Endodermal cell (in vitro differentiated cells): ENCODE measurements around the gene VDR. TPM values are rescaled to one million over a fixed set of nuclear protein-coding genes. Genes with fewer than 3 reads are reported as not detected.
A peak's percentile ranks its signal among the peaks of the same experiment; 100 is the strongest.

ENCODE experiments used
- DNase-seq: peaks from one replicate; pipeline ENCODE4 v3.0.0-alpha.2; 2017
- H3K27ac ChIP-seq: 2 replicates; pipeline ENCODE4 v1.5.1; 2013; ENCODE audit warnings: mild to moderate bottlenecking, low read depth, low read length, moderate library complexity
- H3K27me3 ChIP-seq: 2 replicates; pipeline ENCODE4 v1.6.1; 2013; ENCODE audit warnings: mild to moderate bottlenecking, low read length, moderate library complexity; ENCODE audit not compliant: insufficient read depth, control insufficient read depth, poor library complexity, severe bottlenecking
- H3K36me3 ChIP-seq: 2 replicates; pipeline ENCODE4 v1.7.0; 2013; ENCODE audit warnings: mild to moderate bottlenecking, low read length, moderate library complexity; ENCODE audit not compliant: control insufficient read depth, insufficient read depth
- H3K4me1 ChIP-seq: one replicate; pipeline ENCODE4 v1.7.0; 2013; ENCODE audit warnings: low read length; ENCODE audit not compliant: control insufficient read depth, insufficient read depth
- H3K4me3 ChIP-seq: 2 replicates; pipeline ENCODE4 v1.5.1; 2013; ENCODE audit warnings: mild to moderate bottlenecking, low read length, moderate library complexity
- H3K9ac ChIP-seq: 2 replicates; pipeline ENCODE4 v1.6.1; 2013; ENCODE audit warnings: mild to moderate bottlenecking, low read length, moderate library complexity; ENCODE audit not compliant: poor library complexity, severe bottlenecking; ENCODE audit errors: extremely low read depth
- H3K9me3 ChIP-seq: 2 replicates; pipeline ENCODE4 v1.6.1; 2013; ENCODE audit warnings: mild to moderate bottlenecking, low read length, moderate library complexity; ENCODE audit not compliant: control insufficient read depth
- H3K27ac Mint-ChIP-seq: 2 replicates; pipeline ENCODE4 v1.8.0; 2020; ENCODE audit warnings: mixed read lengths
- H3K27me3 Mint-ChIP-seq: 2 replicates; pipeline ENCODE4 v1.8.0; 2021; ENCODE audit warnings: mild to moderate bottlenecking, mixed read lengths; ENCODE audit not compliant: insufficient read depth
- H3K36me3 Mint-ChIP-seq: 2 replicates; pipeline ENCODE4 v1.8.0; 2020; ENCODE audit warnings: low read depth, mixed read lengths
- H3K4me1 Mint-ChIP-seq: 2 replicates; pipeline ENCODE4 v1.8.0; 2020; ENCODE audit warnings: mixed read lengths
- H3K4me3 Mint-ChIP-seq: 2 replicates; pipeline ENCODE4 v1.8.0; 2020; ENCODE audit warnings: mild to moderate bottlenecking, moderate library complexity, mixed read lengths
- H3K9me3 Mint-ChIP-seq: 2 replicates; pipeline ENCODE4 v1.8.0; 2020; ENCODE audit warnings: mild to moderate bottlenecking, mixed read lengths
- WGBS, 2 experiments: methylation state at CpG; one replicate each; pipeline versions ENCODE4 v1.1.5 to v1.1.7; 2013; ENCODE audit warnings: missing lambda C conversion rate in 2 of 2, mixed read lengths in 1 of 2; ENCODE audit not compliant: insufficient coverage in 1 of 2, insufficient read length in 1 of 2; 5-methylcytosine and 5-hydroxymethylcytosine counted together
- total RNA-seq, 2 donors: library from RNA; stranded (reverse); fragmentation: NEBNext Ultra II Directional in 1 of 2; extraction: Animal tissue kit (Norgen Biotek cat#: 25700) in 1 of 2; gene quantifications; 2 replicates in 1 of 2; 3 replicates in 1 of 2; pipeline ENCODE4 v1.2.1, GENCODE V29; 2021
- TF ChIP-seq, protein P1 (sequence below): fragments of 200-600 bp; sonication (generic); conservative IDR thresholded peaks from 2 replicates; pipeline ENCODE4 v1.5.0; 2021; ENCODE audit warnings: antibody characterized with exemption, mild to moderate bottlenecking

Gene VDR
- total RNA-seq, 2 donors from 2014 or later: 0.04 TPM; not detected in 1

DNA sequence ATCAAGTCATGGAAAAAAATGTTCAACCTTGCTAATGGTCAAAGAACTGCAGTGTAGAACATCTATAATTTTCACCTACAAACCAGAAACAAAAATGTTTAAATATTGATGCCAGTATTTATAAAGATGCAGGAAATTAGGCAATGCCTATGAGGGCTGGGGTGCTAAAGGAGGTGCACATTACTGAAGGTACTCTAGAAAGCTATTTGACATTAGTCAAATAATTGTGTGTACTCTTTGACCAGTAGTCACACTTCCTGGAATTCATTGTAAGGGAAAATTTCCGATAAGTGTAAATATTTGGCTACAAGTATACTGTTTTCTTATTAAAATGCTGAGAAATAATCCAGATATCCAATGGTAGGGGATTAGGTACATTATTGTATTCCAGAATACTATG lies 48.7 kb downstream of the VDR start:
- H3K9me3 Mint-ChIP-seq: no peaks in the 10 kb centered on the region
- no peak overlapping the region for H3K27ac Mint-ChIP-seq
- H3K4me3 ChIP-seq: no peak overlapping the region
- H3K4me1 Mint-ChIP-seq: peaks cover 14% of the 10 kb centered on the region
- no peak overlapping the region for H3K4me3 Mint-ChIP-seq
- no peaks in the 10 kb centered on the region for H3K36me3 Mint-ChIP-seq
- no peaks in the 10 kb centered on the region for H3K9me3 ChIP-seq
- WGBS, 2 experiments: 100% methylated on average over 1 of the region's 1 CpG
- peaks cover 11% of the 10 kb centered on the region for H3K4me1 ChIP-seq
- peaks cover 9% of the 10 kb centered on the region for H3K27me3 Mint-ChIP-seq
- no peaks in the 10 kb centered on the region for H3K36me3 ChIP-seq
- TF ChIP-seq, protein P1, sequence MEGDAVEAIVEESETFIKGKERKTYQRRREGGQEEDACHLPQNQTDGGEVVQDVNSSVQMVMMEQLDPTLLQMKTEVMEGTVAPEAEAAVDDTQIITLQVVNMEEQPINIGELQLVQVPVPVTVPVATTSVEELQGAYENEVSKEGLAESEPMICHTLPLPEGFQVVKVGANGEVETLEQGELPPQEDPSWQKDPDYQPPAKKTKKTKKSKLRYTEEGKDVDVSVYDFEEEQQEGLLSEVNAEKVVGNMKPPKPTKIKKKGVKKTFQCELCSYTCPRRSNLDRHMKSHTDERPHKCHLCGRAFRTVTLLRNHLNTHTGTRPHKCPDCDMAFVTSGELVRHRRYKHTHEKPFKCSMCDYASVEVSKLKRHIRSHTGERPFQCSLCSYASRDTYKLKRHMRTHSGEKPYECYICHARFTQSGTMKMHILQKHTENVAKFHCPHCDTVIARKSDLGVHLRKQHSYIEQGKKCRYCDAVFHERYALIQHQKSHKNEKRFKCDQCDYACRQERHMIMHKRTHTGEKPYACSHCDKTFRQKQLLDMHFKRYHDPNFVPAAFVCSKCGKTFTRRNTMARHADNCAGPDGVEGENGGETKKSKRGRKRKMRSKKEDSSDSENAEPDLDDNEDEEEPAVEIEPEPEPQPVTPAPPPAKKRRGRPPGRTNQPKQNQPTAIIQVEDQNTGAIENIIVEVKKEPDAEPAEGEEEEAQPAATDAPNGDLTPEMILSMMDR: no peak
- H3K9ac ChIP-seq: no peak overlapping the region
- no peak for DNase-seq
- H3K27me3 ChIP-seq: no peaks in the 10 kb centered on the region
- H3K27ac ChIP-seq: no peak overlapping the region

DNA sequence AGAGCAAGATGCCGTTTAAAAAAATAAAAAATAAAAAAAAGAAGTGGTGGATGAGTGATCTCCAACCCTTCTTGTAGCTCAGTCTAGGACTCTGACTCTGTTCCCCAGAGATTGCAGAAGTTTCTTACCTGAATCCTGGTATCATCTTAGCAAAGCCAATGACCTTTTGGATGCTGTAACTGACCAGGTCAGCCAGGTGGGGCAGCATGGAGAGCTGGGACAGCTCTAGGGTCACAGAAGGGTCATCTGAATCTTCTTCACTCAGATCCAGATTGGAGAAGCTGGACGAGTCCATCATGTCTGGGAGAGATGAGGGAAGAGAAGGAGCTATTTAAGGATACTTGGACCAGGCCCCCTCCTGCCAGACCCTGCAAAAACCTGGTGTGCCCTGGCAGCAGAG lies 49.3 kb downstream of the VDR start:
- Histone ChIP-seq H3K27me3 (no peaks in the 10 kb centered on the region), H3K4me1 (peaks cover 12% of the 10 kb centered on the region), H3K4me3 (no peak overlapping the region), H3K36me3 (no peaks in the 10 kb centered on the region), H3K27ac (no peak overlapping the region), H3K9ac (no peak overlapping the region), H3K9me3 (no peaks in the 10 kb centered on the region)
- TF ChIP-seq, protein P1: peak; percentile 65
- Mint-ChIP-seq H3K27ac (no peak overlapping the region), H3K9me3 (no peaks in the 10 kb centered on the region), H3K27me3 (peaks cover 9% of the 10 kb centered on the region), H3K4me1 (peaks cover 19% of the 10 kb centered on the region), H3K4me3 (no peak overlapping the region), H3K36me3 (no peaks in the 10 kb centered on the region)
- DNase-seq: peak; percentile 70
- 83 to 88% methylated on average over 1 to 2 of the region's 2 CpGs for WGBS, 2 experiments

DNA sequence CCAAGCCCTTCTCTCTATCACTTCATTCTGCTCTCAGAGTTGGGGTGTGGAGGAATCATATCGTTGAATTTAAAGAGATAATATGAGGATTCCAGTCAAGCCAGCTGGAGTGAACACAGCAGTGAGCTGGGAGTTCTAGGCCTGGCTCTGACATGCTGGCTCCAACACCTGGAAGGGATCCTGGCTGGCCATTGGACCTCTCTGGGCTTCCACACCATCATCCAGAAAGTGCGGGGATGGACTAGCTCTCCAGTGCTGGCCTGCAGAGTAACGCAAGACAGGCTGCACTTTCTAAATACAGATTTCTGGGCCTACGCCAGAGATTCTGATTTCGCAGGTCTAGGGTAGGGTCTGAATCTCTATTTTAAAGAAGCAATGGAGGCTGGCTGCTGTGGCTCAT lies 50.3 kb downstream of the VDR start:
- no peaks in the 10 kb centered on the region for H3K36me3 Mint-ChIP-seq
- WGBS, 2 experiments: 83 to 98% methylated on average over 3 to 5 of the region's 5 CpGs
- no peak overlapping the region for H3K27ac Mint-ChIP-seq
- no peaks in the 10 kb centered on the region for H3K9me3 ChIP-seq
- peaks cover 12% of the 10 kb centered on the region for H3K4me1 ChIP-seq
- peak; percentile 40 for DNase-seq
- no peak overlapping the region for H3K27ac ChIP-seq
- TF ChIP-seq, protein P1: no peak
- H3K9ac ChIP-seq: no peak overlapping the region
- H3K36me3 ChIP-seq: no peaks in the 10 kb centered on the region
- H3K27me3 ChIP-seq: no peaks in the 10 kb centered on the region
- no peak overlapping the region for H3K4me3 ChIP-seq
- H3K27me3 Mint-ChIP-seq: peaks cover 5% of the 10 kb centered on the region
- H3K4me3 Mint-ChIP-seq: no peak overlapping the region
- no peaks in the 10 kb centered on the region for H3K9me3 Mint-ChIP-seq
- peaks cover 24% of the 10 kb centered on the region for H3K4me1 Mint-ChIP-seq
